Hematopoietic multipotent progenitor cell (in vitro differentiated cells): Measurements from ENCODE around the gene MPP2. TPM values are rescaled to one million over a fixed set of nuclear protein-coding genes. Genes with fewer than 3 reads are reported as not detected.
"Not testable (repeated sequence)": the region's sequence is repeated elsewhere in the genome, so short reads cannot be mapped to it uniquely, and the experiment has no call there.

Experiments used
- DNase-seq, 3 donors: peaks; one replicate each; pipeline ENCODE4 v3.0.0-alpha.2; 2011 to 2015; ENCODE audit warnings: low read depth in 2 of 3, low spot score in 2 of 3
- total RNA-seq: library from RNA; depleted of rRNA; stranded (reverse); fragments of >200 nt; gene quantifications from one replicate; pipeline ENCODE4 v1.2.3, GENCODE V29; 2012

MPP2 gene
- 0.81 TPM for total RNA-seq

- peak in 2 of 3 donors; percentile 73 to 80 for DNase-seq
Observed at GRCh38 chr17:43907425-43907981, at the start of gene MPP2. Gene MPP2, minus strand, starts transcription at chr17:43907536. Its CDS starts 3,076 bp downstream, at chr17:43904460.

- DNase-seq, result no peak
Observed at GRCh38 chr17:43956222-43956621, 48.9 kb upstream of the MPP2 start.

GRCh38 chr17:43953746-43954145, 46.4 kb upstream of the MPP2 start, which contains the start of gene PYY:
Gene PYY, minus strand, starts transcription at chr17:43953940. Its CDS starts 457 bp downstream, at chr17:43953483.
- no peak for DNase-seq

GRCh38 chr17:43952724-43953666, 45.7 kb upstream of the MPP2 start:
- DNase-seq, result peak in 2 of 3 donors; percentile 54 to 67

- DNase-seq, result no peak
Observed at GRCh38 chr17:43952351-43952723, 45.0 kb upstream of the MPP2 start.

- no peak for DNase-seq
Observed at GRCh38 chr17:43951750-43952149, 44.4 kb upstream of the MPP2 start.

GRCh38 chr17:43950554-43950953, 43.2 kb upstream of the MPP2 start:
- DNase-seq, result no peak

- DNase-seq, result no peak
Observed at GRCh38 chr17:43949781-43950180, 42.4 kb upstream of the MPP2 start.

- no peak for DNase-seq
Observed at GRCh38 chr17:43946781-43947180, 39.4 kb upstream of the MPP2 start.

- no peak for DNase-seq
Observed at GRCh38 chr17:43945074-43945829, 37.9 kb upstream of the MPP2 start.

- no peak for DNase-seq
Observed at GRCh38 chr17:43942051-43942685, 34.8 kb upstream of the MPP2 start, which contains the start of gene PPY. Gene PPY, minus strand, starts transcription at chr17:43942476. Its CDS starts 822 bp downstream, at chr17:43941654.

- peak in 2 of 3 donors; percentile 39 to 61 for DNase-seq
Observed at GRCh38 chr17:43940630-43941029, 33.3 kb upstream of the MPP2 start.

GRCh38 chr17:43939886-43940285, 32.5 kb upstream of the MPP2 start:
- no peak for DNase-seq

GRCh38 chr17:43939452-43939851, 32.1 kb upstream of the MPP2 start:
- DNase-seq, result not testable (repeated sequence)

- no peak for DNase-seq
Observed at GRCh38 chr17:43938838-43939182, 31.5 kb upstream of the MPP2 start.

GRCh38 chr17:43936434-43936833, 29.1 kb upstream of the MPP2 start:
- DNase-seq, result no peak

- no peak for DNase-seq
Observed at GRCh38 chr17:43935926-43936261, 28.6 kb upstream of the MPP2 start.

GRCh38 chr17:43935204-43935925, 28.0 kb upstream of the MPP2 start:
- DNase-seq, result no peak

GRCh38 chr17:43932923-43933322, 25.6 kb upstream of the MPP2 start:
- DNase-seq, result no peak

- DNase-seq, result no peak
Observed at GRCh38 chr17:43932357-43932756, 25.0 kb upstream of the MPP2 start.
